GM20000 (cell line): ENCODE data around the gene ILK.

Experiments
- DNase-seq: peaks from one replicate; pipeline ENCODE4 v3.0.0; 2012; ENCODE audit warnings: low spot score
- CTCF ChIP-seq: IDR thresholded peaks from 2 replicates; pipeline ENCODE4 v1.5.1; 2012; ENCODE audit warnings: mild to moderate bottlenecking, control low read depth; ENCODE audit errors: extremely low read depth, missing control alignments

The ILK gene

GRCh38 chr11:6586434-6587359 is 16.9 kb upstream of the ILK start:
- no peak for TF ChIP-seq CTCF
- DNase-seq, result no peak

GRCh38 chr11:6587360-6587953 is 16.1 kb upstream of the ILK start:
- no peak for DNase-seq

GRCh38 chr11:6588018-6588417 is 15.6 kb upstream of the ILK start:
- no peak for DNase-seq
- no peak for TF ChIP-seq CTCF

More at GRCh38 chr11:6587360-6587953, 16.1 kb upstream of the ILK start:
- no peak for TF ChIP-seq CTCF

GRCh38 chr11:6594142-6594768 is 9.3 kb upstream of the ILK start:
- DNase-seq, result no peak
- no peak for TF ChIP-seq CTCF

GRCh38 chr11:6596239-6596877 is 7.2 kb upstream of the ILK start:
- no peak for DNase-seq
- TF ChIP-seq CTCF, result no peak

- TF ChIP-seq CTCF, result no peak
- DNase-seq, result no peak
Observed at GRCh38 chr11:6598555-6598954, 5.0 kb upstream of the ILK start.
